Common myeloid progenitor, CD34-positive (primary cell): ENCODE data around the gene IDH2.
A peak's percentile ranks its signal among the peaks of the same experiment; 100 is the strongest.
"Not testable (repeated sequence)": the region's sequence is repeated elsewhere in the genome, so short reads cannot be mapped to it uniquely, and the experiment has no call there.

Experiments
- CTCF ChIA-PET: fragments of 350-600 bp; sonication (Branson Sonifier 250); formaldehyde crosslinking; loops from one replicate; lab custom pipeline; 2021; ENCODE audit warnings: antibody characterized with exemption; lab: Charles Lee
- POLR2A ChIA-PET: fragments of 350-600 bp; sonication (Branson Sonifier 250); formaldehyde crosslinking; loops from one replicate; lab custom pipeline; 2021; ENCODE audit warnings: antibody characterized with exemption; lab: Charles Lee
- DNase-seq, 3 donors: peaks; one replicate each; pipeline versions ENCODE4 v3.0.0 to v3.0.0-alpha.2; 2013
- H3K27ac ChIP-seq, 2 experiments: 1 replicate in 1 of 2; 2 replicates in 1 of 2; pipeline ENCODE4 v1.7.0; 2013; ENCODE audit warnings: inconsistent platforms in 2 of 2, low read length in 2 of 2, mild to moderate bottlenecking in 2 of 2, low read depth in 1 of 2, moderate library complexity in 1 of 2; ENCODE audit not compliant: severe bottlenecking in 2 of 2, insufficient read depth in 1 of 2, poor library complexity in 1 of 2
- H3K27me3 ChIP-seq, 5 experiments: replicated peaks in 2 of 5; 1 replicate in 3 of 5; 2 replicates in 2 of 5; pipeline versions ENCODE4 v1.6.1 to v1.7.0; 2013; ENCODE audit warnings: low read length in 4 of 5, mild to moderate bottlenecking in 2 of 5, moderate library complexity in 2 of 5, inconsistent platforms in 1 of 5; ENCODE audit not compliant: insufficient read depth in 5 of 5, control insufficient read depth in 4 of 5
- H3K36me3 ChIP-seq, 4 experiments: 1 replicate in 2 of 4; 2 replicates in 2 of 4; pipeline versions ENCODE4 v1.6.1 to v1.7.0; 2013; ENCODE audit warnings: low read length in 3 of 4, control low read depth in 1 of 4, mild to moderate bottlenecking in 1 of 4; ENCODE audit not compliant: control insufficient read depth in 4 of 4, insufficient read depth in 4 of 4
- H3K4me1 ChIP-seq, 4 experiments: 1 replicate in 3 of 4; 2 replicates in 1 of 4; pipeline versions ENCODE4 v1.6.1 to v1.7.1; 2013; ENCODE audit warnings: low read length in 3 of 4, mild to moderate bottlenecking in 3 of 4, control low read depth in 1 of 4, inconsistent platforms in 1 of 4, moderate library complexity in 1 of 4; ENCODE audit not compliant: control insufficient read depth in 4 of 4, insufficient read depth in 4 of 4; ENCODE audit errors: control extremely low read depth in 1 of 4
- H3K4me3 ChIP-seq, 7 experiments: 1 replicate in 4 of 7; 2 replicates in 3 of 7; pipeline versions ENCODE4 v1.5.1 to v1.7.0; 2013; ENCODE audit warnings: mild to moderate bottlenecking in 7 of 7, low read length in 6 of 7, moderate library complexity in 6 of 7, inconsistent platforms in 2 of 7, low read depth in 2 of 7, control low read depth in 1 of 7; ENCODE audit not compliant: insufficient read depth in 4 of 7, control insufficient read depth in 1 of 7; ENCODE audit errors: extremely low read depth in 1 of 7
- H3K9me3 ChIP-seq, 5 experiments: 1 replicate in 4 of 5; 2 replicates in 1 of 5; pipeline versions ENCODE4 v1.6.1 to v1.7.1; 2013; ENCODE audit warnings: low read length in 4 of 5, mild to moderate bottlenecking in 2 of 5, inconsistent platforms in 1 of 5, low read depth in 1 of 5, moderate library complexity in 1 of 5; ENCODE audit not compliant: control insufficient read depth in 4 of 5, insufficient read depth in 2 of 5; ENCODE audit errors: control extremely low read depth in 1 of 5
- WGBS: methylation state at CpG from one replicate; pipeline ENCODE4 v1.1.5; 2013; ENCODE audit not compliant: insufficient coverage; 5-methylcytosine and 5-hydroxymethylcytosine counted together

The IDH2 gene

DNA sequence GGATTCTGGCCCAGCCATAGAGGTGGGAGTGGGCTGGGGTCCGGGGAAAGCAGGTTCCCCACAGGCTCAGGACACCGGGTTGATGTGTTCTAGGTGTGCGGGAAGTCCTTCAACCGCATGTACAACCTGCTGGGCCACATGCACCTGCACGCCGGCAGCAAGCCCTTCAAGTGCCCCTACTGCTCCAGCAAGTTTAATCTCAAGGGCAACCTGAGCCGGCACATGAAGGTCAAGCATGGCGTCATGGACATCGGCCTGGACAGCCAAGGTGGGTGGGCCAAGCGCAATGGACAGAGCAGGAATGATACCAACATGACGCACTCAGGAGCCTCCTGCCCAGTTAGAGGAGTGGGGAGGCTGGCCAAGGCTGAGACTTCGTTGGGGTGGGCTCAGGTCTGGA lies 28.2 kb downstream of the IDH2 start:
- WGBS: 99% methylated on average over 10 of the region's 12 CpGs
- H3K27ac ChIP-seq: no peak overlapping the region
- no peaks in the 10 kb centered on the region for H3K27me3 ChIP-seq
- peaks cover 7 to 65% (median 45%) of the 10 kb centered on the region in 4 experiments for H3K36me3 ChIP-seq
- ChIA-PET POLR2A (no interaction called here), CTCF (interaction anchor here (1.2 to 1.3 kb wide), 3 partner anchors 19 to 176 kb away, joined by 3 to 4 read pairs (median 4); no protein-coding TSS in a partner anchor)
- no peak for DNase-seq
- H3K9me3 ChIP-seq: no peaks in the 10 kb centered on the region
- peaks cover 0 to 3% (median 0%) of the 10 kb centered on the region in 4 experiments for H3K4me1 ChIP-seq
- no peak overlapping the region for H3K4me3 ChIP-seq

DNA sequence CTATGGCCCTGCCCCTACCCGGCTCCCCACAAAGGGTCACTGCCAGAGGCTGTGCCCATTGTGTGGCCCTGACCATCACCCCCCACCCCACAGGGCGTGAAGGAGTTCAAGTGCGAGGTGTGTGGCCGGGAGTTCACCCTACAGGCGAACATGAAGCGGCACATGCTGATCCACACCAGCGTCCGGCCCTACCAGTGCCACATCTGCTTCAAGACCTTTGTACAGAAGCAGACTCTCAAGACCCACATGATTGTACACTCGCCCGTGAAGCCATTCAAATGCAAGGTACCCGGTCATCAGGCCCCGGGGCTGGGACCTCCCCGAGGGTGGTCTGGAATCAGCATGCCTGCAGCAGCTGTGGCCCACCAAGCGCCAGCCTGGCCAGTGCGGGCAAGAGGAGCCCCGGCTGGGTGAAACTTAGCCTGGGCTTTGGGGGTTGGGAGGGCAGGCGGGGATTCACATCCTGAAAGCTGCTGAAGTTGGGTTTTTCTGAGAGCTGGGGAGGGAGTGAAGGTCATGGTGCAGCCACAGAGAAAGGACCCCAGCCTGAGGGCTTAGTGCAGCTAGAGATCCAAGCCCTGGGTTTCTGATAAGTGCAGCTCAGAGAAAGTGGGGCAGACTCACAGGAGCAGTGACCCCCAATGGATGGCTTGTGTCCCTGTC lies 29.2 kb downstream of the IDH2 start:
- CTCF ChIA-PET: interaction anchor here (0.7 to 1.2 kb wide), 4 partner anchors 18 to 173 kb away, joined by 3 to 4 read pairs (median 4); no protein-coding TSS in a partner anchor
- DNase-seq: no peak
- H3K27me3 ChIP-seq: no peaks in the 10 kb centered on the region
- H3K9me3 ChIP-seq: no peaks in the 10 kb centered on the region
- H3K4me3 ChIP-seq: no peak overlapping the region
- no peak overlapping the region for H3K27ac ChIP-seq
- H3K4me1 ChIP-seq: peaks cover 0 to 3% (median 0%) of the 10 kb centered on the region in 4 experiments
- H3K36me3 ChIP-seq: peaks cover 5 to 64% (median 43%) of the 10 kb centered on the region in 4 experiments
- POLR2A ChIA-PET: no interaction called here
- 97% methylated on average over 17 of the region's 17 CpGs for WGBS

DNA sequence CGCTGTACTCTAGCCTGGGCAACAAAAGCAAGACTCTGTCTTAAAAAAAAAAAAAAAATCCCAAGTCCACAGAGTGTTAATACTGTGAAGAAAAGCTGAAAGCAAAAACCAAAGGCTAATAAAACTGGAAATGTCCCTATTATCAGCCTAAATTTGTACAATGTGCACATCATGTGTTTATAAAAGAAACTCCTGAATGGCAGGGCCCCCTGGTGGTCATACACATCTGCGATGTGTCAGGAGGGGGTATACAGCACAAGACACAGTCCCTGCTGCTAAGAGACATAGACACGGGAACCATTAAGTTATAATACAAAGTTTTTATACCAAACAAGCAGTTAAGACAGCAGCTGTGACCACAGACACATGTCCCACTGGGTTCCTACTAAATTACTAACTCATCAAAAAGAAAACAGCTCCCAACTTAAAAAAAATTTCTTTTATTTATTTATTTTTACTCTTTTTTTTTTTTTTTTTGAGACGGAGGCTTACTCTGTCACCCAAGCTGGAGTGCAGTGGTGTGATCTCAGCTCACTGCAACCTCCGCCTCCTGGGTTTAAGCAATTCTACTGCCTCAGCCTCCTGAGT lies 31.0 kb downstream of the IDH2 start:
- Histone ChIP-seq H3K4me1 (peaks cover 0 to 3% (median 0%) of the 10 kb centered on the region in 4 experiments), H3K36me3 (peaks cover 7 to 69% (median 48%) of the 10 kb centered on the region in 4 experiments), H3K4me3 (no peak overlapping the region), H3K27me3 (no peaks in the 10 kb centered on the region), H3K27ac (no peak overlapping the region), H3K9me3 (no peaks in the 10 kb centered on the region)
- peak; percentile 87 to 94 (median 93) for DNase-seq
- ChIA-PET POLR2A (interaction anchor here (0.6 to 0.7 kb wide), 2 partner anchors 107 to 214 kb away, joined by 3 to 4 read pairs; no protein-coding TSS in a partner anchor), CTCF (interaction anchor here (0.6 to 3.0 kb wide), 30 partner anchors 9 to 189 kb away, joined by 3 to 22 read pairs (median 4); partner anchors contain the start of gene AP3S2)
- 49% methylated on average over 4 of the region's 5 CpGs for WGBS

DNA sequence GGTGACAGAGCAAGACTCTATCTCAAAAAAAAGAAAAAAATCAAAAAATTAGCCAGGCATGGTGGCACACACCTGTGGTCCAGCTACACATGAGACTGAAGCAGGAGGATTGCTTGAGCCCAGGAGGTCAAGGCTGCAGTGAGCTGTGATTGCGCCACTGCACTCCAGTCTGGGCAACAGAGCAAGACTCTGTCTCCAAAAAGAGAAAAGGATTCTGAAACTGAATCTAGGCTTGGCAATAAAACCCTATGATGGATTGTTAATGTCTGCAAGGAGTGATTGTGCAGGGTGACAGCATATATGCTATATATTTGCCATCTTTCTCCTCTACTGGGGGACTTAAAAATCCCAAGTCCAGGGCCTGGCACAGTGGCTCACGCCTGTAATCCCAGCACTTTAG lies 31.6 kb downstream of the IDH2 start:
- not testable (repeated sequence) for H3K27me3 ChIP-seq, H3K4me3 ChIP-seq, H3K4me1 ChIP-seq, DNase-seq, H3K27ac ChIP-seq, H3K9me3 ChIP-seq
- ChIA-PET CTCF (interaction anchor here (0.6 to 3.0 kb wide), 30 partner anchors 9 to 297 kb away, joined by 3 to 22 read pairs (median 4); partner anchors contain the start of gene AP3S2), POLR2A (interaction anchor here (0.6 kb wide), 1 partner anchor 320 kb away, joined by 5 read pairs; no protein-coding TSS in a partner anchor)
- 100% methylated on average over 2 of the region's 2 CpGs for WGBS
- peaks cover 7 to 62% (median 41%) of the 10 kb centered on the region in 4 experiments for H3K36me3 ChIP-seq

DNA sequence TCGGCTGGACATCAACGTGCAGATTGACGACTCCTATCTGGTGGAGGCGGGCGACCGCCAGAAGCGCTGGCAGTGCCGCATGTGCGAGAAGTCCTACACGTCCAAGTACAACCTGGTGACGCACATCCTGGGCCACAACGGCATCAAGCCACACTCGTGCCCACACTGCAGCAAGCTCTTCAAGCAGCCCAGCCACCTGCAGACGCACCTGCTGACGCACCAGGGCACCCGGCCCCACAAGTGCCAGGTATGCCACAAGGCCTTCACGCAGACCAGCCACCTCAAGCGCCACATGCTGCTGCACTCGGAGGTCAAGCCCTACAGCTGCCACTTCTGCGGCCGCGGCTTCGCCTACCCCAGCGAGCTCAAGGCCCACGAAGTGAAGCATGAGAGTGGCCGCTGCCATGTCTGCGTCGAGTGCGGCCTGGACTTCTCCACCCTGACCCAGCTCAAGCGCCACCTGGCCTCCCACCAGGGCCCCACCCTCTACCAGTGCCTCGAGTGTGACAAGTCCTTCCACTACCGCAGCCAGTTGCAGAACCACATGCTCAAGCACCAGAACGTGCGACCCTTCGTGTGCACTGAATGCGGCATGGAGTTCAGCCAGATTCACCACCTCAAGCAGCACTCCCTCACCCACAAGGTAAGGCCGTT lies 34.2 kb downstream of the IDH2 start:
- Histone ChIP-seq H3K27ac (no peak overlapping the region), H3K27me3 (no peaks in the 10 kb centered on the region), H3K36me3 (peaks cover 2 to 39% (median 27%) of the 10 kb centered on the region in 4 experiments), H3K4me3 (no peak overlapping the region), H3K9me3 (no peaks in the 10 kb centered on the region), H3K4me1 (peaks cover 18 to 35% (median 26%) of the 10 kb centered on the region in 4 experiments)
- ChIA-PET CTCF (interaction anchor here (1.3 kb wide), 2 partner anchors 96 to 170 kb away, joined by 3 to 4 read pairs; no protein-coding TSS in a partner anchor), POLR2A (interaction anchor here (0.6 kb wide), 1 partner anchor 189 kb away, joined by 3 read pairs; no protein-coding TSS in a partner anchor)
- no peak for DNase-seq
- WGBS: 96% methylated on average over 37 of the region's 37 CpGs

DNA sequence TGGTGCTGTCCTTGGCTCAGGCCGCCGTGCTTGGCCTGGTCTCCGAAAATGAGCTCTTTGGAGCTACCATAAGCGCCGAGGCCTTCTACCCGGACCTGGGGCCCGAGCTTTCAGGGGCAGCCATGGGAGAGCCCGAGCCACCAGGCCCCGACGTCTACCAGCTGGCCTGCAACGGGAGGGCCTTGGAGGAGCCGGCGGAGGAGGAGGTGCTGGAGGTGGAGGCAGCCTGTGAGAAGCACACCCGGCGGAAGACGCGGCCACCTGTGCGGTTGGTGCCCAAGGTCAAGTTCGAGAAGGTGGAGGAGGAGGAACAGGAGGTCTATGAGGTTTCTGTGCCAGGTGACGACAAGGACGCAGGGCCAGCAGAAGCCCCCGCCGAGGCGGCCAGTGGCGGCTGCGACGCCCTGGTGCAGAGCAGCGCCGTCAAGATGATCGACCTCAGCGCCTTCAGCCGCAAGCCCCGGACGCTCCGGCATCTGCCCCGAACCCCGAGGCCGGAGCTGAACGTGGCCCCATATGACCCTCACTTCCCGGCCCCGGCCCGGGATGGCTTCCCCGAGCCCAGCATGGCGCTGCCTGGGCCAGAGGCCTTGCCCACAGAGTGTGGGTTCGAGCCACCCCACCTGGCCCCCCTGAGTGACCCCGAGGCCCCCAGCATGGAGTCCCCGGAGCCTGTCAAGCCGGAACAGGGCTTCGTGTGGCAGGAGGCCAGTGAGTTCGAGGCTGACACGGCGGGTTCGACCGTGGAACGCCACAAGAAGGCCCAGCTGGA lies 34.9 kb downstream of the IDH2 start:
- no peaks in the 10 kb centered on the region for H3K9me3 ChIP-seq
- H3K4me1 ChIP-seq: peaks cover 18 to 42% (median 29%) of the 10 kb centered on the region in 4 experiments
- peaks cover 2 to 32% (median 20%) of the 10 kb centered on the region in 4 experiments for H3K36me3 ChIP-seq
- no peaks in the 10 kb centered on the region for H3K27me3 ChIP-seq
- no peak for DNase-seq
- POLR2A ChIA-PET: no interaction called here
- no peak overlapping the region for H3K27ac ChIP-seq
- CTCF ChIA-PET: interaction anchor here (1.1 to 1.6 kb wide), 4 partner anchors 12 to 169 kb away, joined by 3 to 4 read pairs (median 3); no protein-coding TSS in a partner anchor
- H3K4me3 ChIP-seq: no peak overlapping the region
- WGBS: 95% methylated on average over 52 of the region's 55 CpGs
